DMS153 treated with DMSO at 0.1 percent for 48 hours (cell line): ENCODE data around the gene SLC9B1.
A peak's percentile ranks its signal among the peaks of the same experiment; 100 is the strongest.

ENCODE experiments used
- DNase-seq: peaks from one replicate; lab custom pipeline; 2025; ENCODE audit not compliant: unreplicated experiment; lab: John Stamatoyannopoulos, UW

The SLC9B1 gene, protein sequence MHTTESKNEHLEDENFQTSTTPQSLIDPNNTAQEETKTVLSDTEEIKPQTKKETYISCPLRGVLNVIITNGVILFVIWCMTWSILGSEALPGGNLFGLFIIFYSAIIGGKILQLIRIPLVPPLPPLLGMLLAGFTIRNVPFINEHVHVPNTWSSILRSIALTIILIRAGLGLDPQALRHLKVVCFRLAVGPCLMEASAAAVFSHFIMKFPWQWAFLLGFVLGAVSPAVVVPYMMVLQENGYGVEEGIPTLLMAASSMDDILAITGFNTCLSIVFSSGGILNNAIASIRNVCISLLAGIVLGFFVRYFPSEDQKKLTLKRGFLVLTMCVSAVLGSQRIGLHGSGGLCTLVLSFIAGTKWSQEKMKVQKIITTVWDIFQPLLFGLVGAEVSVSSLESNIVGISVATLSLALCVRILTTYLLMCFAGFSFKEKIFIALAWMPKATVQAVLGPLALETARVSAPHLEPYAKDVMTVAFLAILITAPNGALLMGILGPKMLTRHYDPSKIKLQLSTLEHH

DNA sequence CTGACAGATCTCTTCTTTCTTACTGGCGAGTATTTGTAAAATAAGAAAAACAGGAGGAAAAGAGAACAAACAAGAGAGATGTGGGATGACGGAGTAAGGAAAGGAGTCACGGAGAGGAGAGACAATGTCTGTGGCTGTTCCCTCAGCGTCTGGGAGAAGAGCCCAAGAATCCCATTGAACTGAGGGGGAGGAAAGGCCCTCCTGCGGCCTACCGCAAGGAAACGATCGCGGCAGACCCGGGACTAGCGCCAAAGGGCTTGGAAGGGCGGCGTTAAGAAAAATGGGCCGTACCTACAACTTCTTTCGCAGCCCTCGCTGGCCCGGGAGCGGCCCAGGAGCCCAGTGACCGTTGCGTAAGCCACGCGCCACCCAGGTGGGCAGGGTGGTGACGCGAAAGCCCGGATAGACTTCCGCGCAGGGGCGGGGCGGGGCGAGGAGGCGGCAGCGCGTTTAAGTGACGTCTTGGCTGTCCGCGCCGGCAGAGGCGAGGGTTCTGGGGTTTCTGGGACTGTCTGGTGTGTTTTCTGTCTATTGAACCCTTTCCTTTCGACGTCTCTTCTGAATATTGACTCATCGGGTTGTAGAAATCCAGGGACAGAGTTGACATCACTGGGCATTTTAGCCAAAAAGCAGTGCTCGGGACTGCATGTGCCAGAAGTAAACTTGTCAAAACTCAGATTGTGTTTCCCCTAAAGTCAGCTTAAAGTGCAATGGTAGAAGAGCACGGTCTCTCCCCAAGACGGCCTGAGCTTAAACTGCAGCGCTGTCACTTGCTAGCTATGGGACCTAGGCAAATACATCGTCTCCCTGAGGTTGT is at the start of gene SLC9B1:
Gene SLC9B1, minus strand, starts transcription at position 398 of the 817 bp plus-strand sequence. CDS start 27,994 bp downstream, outside the sequence.
- peak; percentile 76 for DNase-seq

DNA sequence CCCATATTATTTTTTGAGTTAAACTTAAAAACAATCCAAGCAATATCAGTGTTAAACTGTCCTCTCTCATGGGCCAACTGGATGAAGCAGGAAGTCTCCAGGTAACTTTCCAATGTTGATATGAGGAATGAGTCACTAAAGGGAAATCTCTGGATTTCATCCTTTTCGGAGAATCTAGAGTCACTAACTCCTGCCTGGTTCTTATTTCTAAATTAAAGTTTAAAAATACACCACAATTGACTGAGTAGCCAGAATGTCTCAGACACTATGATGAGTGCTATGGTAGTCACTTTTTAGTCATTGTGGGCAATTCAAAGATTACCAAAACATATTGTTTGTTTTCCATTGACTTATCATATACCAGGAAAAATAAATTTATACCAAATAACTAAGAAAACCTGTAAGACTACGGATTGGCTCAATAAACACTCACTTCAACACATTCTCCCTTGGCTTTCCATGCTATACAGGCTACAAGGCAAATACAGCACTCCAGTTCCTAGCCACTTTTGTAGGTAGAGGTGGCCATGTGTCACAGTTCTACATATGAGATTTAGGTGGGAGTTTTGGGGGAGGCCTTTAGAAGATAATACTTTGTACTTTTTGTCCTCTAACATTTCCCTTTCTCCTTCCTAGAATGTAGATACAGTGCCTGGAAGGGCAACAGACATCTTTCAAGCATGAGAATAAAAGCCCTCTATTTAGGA is 48.5 kb upstream of the SLC9B1 start:
- no peak for DNase-seq

DNA sequence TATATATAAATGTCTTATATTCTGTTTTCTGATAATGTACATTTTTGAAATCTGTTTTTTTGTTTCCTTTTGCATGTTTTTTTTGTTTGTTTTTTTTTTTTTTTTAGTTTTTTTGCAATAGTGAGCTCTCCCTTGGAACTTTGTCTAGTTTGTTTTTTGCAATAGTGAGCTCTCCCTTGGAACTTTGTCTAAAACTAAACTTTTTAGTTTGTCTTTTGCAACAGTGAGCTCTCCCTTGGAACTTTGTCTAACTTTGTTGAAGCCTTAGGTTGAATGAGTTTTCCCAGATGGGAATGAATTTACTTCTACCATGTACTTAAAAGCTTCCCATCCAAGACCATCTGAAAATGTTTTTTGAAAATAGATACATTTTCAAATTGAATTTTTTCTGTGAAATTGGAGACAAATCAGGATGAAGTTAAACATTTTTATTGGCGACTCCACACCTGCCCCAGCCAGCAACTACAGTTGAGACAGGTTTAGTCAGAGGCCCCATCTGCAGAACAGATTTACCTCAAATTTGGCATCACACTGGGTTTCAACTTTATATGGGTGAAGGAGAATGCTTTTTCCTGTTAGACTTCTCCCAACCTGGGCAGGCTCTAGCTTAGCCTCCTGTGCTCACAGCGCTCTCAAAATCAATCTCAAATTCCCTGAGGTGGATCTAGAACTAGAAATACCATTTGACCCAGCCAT is 41.1 kb upstream of the SLC9B1 start:
- DNase-seq, result no peak

DNA sequence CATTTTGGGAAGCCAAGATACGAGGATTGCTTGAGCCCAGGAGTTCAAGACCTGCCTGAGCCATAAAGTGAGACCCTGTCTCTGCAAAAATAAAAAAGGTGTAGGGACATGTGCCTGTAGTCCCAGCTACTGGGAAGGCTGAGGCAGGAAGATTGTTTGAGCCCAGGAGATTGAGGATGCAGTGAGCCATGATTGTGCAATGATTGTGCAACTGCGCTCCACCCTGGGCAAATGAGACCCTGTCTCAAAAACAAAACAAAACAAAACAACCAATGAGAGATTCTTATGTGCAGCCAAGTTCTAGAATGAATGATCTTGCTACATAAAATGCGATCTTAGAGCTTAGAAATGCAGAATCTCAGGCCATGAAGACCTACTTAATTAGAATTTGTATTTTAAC is 34.5 kb upstream of the SLC9B1 start:
- no peak for DNase-seq

DNA sequence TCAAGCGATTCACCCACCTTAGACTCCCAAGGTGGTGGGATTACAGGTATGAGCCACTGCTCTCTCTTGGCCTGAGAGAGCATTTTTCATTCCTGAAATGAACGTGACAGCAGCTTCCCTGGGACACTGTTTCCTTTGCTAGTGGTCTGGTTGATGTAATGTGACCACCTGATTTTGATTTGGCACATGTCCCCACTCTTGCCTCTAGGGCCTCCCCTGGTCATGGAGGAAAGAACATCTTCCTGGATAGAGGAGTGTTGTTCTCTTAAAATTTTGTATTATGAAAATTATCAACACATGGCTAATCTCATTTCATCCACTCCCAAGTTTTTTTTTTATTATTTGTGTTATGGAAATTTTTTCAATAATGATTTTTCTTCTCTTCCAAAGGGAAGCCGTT is 33.3 kb upstream of the SLC9B1 start:
- no peak for DNase-seq

DNA sequence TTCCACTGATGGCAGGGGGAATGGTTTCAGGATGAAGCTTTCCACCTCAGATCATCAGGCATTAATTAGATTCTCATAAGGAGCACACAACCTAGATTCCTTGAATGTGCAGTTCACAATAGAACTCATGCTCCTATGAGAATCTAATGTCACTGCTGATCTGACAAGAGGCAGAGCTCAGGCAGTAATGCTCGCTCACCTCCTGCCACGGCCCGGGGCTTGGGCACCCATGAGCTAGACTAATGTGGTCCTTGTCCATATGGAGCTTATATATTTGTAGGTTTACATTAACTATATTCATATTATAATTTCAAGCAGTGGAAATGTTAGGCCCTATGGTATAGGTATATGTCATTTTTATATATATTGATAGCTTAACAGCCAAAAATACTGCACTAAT is 32.6 kb upstream of the SLC9B1 start:
- no peak for DNase-seq

DNA sequence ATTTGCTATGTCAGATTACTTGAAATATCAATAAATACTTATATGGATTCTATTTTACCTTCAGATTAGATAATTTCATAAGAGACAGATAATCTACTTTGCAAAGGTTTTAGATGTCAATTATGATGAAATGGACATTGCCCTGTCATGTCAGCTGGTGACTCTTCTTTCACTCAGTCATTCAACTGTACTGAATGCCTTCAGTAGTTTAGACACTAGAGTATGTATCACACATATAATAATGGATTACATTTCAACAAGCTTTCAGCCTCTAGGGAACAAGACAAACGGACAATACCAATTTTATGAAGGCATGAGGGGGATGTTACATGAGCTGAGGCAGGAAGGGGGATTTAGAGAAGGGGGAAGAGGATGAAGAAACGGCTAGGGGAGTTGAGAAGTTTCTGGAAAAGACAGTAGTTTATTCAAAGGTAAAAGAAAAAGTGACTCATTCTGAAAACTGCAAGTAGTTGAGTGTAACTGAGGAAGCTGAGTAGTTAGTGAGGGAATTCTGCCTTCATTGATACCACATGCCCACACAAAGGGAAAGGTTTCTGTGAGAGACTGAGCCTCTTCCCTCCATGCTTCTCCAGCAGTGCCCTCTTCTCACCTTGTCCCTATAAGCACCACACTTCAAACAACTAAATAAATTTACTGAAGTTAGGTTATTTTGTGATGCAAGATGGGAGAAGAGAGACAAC is 31.4 kb upstream of the SLC9B1 start:
- DNase-seq, result no peak

DNA sequence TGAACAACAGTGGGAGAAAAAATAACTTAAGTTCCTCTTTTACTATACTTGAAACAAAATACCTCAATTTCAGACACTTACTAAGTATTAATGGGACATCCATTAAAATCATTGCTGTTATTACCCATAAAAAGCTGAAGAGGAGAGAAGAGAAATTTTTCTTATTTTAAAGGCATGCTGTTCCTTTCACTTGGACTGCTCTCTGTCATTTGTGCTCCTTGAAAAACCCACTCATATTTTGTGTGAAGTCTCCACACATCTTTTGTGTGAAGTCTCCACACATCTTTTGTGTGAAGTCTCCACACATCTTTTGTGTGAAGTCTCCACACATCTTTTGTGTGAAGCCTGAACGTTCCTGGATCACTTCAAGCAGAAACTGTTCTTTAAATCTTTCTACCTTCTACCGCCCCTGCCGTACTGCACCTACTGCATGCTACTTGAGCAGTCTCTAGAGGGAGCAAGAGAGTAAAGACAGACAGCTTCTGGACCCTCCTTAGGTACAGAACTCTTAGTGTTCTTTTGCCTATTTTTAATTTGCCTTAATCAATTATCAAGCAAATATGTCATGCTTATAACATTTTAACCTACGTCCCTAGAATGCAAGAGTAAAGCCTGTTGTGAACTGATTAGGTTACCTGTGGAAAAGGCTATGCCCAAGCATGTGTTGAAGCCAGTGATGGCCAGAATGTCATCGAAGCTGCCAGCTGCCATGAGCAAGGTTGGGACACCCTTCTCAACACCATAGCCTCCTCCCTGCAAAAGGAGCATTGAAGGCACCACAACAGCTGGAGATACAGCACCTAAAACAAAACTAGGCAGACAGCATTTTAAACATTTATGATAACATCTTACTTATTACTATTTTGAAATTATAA is 27.1 kb upstream of the SLC9B1 start:
- no peak for DNase-seq

DNA sequence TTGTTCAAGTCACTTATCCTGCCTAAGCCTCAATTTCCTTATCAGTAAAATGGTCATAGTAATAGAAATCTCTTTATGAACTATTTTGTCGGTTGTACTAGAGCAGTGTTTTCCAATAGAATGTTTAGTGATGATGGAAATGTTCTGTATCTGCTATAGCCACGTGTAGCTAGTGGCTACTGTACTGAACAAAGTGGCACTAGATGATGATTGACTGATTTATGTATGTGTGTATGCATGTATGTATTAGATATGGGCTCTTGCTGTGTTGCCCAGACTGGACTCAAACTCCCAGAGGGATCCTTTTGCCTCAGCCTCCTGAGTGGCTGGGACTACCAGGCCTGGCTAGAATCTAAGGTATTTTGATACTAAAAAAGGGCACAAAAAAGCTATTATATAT is 24.7 kb upstream of the SLC9B1 start:
- DNase-seq, result no peak

DNA sequence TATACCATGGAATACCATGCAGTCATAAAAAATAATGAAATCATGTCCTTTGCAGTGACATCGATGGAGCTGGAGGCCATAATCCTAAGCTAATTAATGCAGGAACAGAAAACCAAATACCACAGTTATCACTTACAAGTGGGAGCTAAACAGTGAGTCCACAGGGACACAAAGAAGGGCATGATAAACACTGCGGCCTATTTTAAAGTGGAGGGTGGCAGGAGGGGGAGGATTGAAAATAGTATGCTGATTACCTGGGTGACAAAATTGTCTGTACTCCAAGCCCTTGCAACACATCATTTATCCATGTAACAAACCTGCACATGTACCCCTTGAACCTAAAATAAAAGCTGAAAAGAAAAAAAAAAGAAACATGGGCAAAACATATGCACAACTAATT is 16.7 kb upstream of the SLC9B1 start:
- DNase-seq, result no peak

DNA sequence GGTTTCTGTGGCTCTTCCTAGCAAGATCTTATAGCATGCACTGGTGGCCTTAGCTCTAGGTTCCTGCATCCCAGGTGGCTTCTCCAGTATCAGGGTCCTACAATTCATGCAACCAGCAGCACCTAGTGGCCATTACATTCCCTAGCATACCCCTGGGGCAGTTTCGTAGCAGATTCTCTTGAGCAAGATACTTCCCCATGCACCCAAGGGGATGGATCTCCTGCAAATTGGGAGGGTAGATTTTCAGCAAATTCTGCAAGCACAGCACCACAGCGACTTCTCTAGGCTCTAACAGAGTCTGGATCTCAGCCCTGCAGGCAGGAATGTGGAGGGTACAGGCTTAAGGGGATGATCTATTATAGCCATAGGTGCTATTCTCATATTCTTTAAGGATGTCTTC is 13.1 kb upstream of the SLC9B1 start:
- DNase-seq, result no peak

DNA sequence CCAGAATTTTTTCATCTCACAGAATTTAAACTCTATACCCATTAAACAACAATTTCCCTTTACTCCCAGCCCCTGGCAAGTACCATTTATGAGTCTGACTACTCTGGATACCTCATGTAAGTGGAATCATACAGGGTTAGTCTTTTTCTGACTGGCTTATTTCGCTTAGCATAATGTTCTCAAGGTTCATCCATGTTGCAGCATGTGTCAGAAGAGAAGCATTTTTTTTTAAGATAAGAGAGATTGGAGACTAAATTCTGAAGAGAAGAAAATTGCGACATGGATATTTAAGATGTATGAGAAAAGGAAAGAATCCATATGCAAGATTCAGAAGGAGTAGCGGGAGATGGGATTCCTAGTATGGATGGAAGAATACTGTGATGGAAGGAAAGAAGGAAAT is 11.3 kb upstream of the SLC9B1 start:
- DNase-seq, result no peak

DNA sequence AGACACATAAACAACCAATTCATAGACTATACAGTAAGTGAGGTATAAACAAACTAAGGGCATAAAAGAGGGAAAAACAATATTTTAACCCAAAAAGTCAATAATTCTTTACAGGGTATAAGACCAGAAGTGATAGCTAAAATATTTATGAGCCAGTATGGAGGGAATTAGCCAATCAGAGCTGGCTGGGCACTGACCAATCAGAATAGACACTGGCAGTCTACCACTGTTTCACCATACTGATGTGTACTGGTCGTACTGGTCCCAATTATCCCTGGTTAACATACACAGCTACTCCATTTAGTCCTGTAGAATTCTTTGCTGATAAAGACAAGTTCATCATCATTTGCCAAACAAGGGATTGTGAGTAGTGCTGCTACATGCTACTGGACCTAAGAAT is 9.8 kb upstream of the SLC9B1 start:
- DNase-seq, result no peak

DNA sequence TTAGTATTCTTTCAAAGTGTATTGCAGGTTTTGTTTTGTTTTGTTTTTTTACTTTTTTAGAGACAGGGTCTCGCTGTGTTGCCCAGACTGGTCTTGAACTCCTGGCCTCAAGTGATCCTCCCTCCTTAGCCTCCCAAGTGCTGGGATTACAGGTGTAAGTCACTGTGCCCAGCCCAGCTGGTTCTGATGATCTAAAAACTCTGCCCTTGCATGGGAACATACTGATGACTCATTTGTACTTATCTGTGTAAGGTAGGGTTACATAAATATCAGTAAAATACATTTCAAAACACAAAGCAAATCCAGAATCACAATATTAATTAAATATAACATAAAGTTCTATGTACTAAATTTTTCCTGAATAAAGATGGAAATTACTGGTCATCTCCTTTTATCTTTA is 7.4 kb upstream of the SLC9B1 start:
- no peak for DNase-seq

DNA sequence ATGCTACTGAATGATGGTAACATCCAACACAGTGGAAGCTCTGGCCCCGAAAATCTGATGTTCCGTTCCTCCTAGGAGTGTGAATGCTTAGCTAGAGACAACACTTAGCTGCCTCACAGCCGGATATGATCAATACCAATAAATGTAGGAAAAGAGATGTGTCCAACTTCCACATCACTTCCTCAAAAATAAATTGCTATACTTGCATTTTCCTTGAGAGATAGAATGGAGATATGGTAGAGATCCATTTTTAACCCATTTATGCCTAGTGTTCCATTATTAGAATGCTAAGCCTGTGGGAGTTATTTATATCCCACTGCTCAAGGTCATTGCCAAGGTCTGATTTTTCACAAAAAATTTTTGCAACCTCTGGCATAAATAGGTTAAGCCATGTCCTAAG is 5.5 kb upstream of the SLC9B1 start:
- no peak for DNase-seq

DNA sequence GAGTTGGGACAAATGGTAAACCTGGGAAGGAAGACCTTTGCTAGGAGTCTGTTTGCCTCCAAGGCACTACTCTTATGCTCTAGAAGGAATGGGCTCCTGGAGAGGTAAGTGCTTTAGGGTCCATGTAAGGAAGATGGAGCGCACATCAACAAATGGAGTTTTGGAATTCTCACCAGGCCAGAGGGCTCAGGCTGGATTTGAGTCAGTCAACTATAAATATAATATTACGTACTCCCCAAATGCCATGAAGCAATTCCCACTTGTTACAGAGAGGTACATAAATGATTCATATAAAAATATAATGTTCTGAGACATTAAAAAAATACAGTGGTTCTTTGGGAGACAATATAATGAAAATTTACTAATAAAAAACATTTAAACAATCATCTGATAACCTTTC is 1.6 kb upstream of the SLC9B1 start:
- no peak for DNase-seq

DNA sequence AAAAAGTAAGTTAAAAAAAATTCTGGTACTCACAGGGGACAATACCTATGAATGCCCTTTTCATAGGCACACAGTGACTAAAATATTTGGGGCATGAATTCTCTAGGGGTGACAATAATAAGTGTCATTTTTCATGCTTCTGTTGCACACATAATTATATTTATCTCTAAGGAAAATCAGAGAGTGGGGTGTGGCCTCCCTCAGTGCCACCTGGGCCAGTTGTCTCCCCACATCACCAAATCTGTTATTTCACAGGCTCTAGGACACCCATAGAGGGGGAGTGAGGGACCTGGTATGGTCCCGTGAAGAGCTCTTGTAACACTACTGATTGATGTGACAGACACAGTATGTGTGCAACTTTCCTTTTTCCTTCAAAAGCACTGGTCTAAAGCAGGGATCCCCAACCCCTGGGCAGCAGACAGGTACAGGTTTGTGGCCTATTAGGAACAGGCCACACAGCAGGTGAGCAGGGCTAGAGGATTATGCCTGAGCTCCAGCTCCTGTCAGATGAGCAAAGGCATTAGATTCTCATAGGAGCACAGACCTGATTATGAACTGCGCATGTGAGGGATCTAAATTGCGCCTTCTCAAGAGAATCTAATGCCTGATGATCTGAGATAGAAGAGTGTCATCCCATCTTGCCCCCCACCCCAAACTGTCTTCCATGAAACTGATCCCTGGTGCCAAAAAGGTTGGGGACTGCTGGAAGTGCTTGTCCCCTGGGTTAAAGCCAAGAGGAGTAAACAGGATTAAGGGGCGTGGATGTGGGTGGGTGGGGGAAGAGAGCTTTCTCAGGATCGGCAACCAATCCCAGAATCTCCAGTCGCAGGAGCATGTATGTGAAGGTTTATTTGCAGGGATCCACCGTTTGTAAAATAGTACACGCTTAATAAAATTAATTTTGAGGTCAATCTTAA is 856 bp downstream of the SLC9B1 start:
- no peak for DNase-seq

DNA sequence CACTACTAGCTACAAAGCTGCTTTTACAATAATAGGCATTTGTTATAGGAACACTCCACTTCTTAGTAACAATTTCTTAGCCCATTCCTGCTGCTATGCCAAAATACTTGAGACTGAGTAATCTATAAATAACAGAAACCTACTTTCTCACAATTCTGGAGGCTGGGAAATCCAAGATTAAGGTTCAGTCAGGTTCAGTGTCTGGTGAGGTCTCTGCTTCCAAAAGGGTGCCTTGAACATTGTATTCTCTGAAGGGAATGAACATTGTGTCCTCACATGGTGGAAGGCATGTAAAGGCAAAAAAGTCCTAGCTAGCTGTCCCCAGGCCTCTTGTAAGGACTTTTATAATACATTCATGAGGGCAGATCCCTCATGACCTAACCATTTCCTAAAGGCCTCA is 7.0 kb downstream of the SLC9B1 start:
- DNase-seq, result no peak
